ENCODE data around the gene NAGK.
"Not testable (repeated sequence)": the region's sequence is repeated elsewhere in the genome, so short reads cannot be mapped to it uniquely, and the experiment has no call there.

NAGK gene

DNA sequence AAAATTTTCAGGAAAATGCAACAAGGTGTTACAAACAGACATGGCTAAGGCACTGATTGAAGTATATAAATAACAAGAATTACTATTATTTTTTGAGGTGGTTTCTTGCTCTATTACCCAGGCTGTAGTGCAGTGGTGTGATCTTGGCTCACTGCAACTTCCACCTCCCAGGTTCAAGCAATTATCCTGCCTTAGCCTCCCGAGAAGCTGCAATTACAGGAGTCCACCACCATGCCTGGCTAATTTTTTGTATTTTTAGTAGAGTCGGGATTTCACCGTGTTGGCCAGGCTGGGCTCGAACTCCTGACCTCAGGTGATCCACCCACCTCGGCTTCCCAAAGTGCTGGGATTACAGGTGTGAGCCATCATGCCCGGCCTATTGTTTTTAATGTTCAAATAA, 38.0 kb downstream of the NAGK start:
- not testable (repeated sequence) for DNase-seq

DNA sequence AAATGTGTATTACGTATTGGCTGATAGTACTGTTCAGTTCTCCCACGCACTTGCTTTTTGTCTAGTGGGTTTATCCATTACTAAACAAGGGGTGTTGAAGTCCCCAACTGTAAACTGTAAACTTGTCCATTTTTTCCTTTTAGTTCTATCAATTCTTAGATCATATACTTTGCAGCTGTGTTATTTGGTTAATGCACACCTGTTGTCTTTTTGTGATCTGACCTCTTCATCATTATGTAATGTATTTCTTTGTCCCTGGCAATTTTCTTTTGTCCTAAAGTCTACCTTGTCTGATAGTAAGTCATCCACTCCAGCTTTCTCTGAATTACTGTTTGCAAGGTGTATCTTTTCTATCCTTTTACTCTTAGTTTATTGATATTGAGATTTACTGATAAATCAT, 39.6 kb downstream of the NAGK start:
- DNase-seq = no peak

DNA sequence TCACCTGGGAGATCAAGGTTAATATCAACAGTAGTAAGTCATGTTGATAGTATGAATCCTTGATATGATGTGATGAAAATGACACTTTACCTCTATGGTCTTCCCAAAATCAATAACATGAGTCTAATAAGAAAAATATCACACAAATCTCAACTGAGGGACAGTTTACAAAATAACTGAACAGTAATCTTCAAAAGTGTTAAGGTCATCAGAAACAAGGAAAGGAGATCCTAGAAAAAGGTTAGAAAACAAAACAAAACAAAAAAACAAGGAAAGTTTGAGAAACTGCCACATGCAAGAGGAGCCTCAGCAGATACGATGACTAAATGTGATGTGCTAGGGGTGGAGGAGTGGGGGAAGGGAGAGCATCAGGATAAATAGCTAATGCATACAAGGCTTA, 45.4 kb downstream of the NAGK start:
- DNase-seq = no peak

DNA sequence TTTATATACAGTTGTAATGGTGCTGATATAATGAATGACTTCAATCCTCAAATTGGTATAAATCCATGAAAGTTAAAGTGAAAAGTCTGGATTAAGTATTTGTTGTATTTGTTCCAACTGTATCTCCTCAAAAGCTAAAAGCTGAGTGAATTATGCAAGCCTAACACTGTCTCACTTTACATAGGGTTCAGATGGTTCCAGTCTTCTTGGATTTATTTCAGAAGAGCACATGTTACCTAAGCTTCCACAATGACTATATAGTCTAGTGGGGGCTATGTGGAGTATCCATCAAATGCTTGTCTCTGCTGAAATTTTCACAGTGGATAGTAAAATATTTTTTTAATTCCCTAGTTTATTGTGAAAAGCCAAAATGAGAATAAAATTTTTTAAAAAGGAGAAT, 48.6 kb downstream of the NAGK start:
- no peak for DNase-seq

DNA sequence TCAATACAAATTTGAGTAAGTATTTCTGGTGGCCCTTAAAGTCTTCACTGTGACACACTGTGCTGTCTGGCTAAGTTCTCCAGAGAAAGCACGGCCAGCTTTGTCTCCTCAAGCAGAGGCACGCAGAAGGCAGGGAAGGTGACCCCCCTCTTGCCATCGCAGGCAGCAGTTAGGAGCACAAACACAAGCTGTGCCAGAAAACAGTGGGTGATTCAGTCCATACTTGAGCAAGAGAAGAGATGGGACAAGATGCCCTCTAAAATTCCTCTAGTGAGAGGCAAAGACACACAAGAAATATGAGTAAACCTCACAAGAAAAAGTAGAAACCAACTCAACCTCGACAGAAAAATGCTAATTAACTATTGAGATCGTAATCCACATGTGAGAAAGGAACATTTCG, 51.7 kb downstream of the NAGK start:
- no peak for DNase-seq

DNA sequence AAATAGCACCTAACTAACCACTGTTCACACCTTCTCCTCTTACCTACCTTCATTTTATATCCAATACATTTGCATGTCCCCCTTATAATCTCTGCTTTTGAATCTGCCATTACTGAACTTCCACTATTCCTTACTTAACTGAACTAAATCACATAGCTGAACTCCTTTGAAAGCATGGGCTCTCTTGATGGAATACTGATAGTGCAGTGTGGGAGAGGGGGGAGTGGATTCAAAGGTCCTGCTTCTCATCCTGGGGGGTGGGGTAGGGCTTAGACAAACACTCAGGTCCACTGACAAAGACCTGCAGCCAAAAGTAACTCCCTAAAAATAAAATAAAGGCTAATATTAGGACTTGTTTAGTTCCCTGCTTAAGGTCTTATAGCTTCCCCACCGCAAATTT, 53.0 kb downstream of the NAGK start:
- no peak for DNase-seq

DNA sequence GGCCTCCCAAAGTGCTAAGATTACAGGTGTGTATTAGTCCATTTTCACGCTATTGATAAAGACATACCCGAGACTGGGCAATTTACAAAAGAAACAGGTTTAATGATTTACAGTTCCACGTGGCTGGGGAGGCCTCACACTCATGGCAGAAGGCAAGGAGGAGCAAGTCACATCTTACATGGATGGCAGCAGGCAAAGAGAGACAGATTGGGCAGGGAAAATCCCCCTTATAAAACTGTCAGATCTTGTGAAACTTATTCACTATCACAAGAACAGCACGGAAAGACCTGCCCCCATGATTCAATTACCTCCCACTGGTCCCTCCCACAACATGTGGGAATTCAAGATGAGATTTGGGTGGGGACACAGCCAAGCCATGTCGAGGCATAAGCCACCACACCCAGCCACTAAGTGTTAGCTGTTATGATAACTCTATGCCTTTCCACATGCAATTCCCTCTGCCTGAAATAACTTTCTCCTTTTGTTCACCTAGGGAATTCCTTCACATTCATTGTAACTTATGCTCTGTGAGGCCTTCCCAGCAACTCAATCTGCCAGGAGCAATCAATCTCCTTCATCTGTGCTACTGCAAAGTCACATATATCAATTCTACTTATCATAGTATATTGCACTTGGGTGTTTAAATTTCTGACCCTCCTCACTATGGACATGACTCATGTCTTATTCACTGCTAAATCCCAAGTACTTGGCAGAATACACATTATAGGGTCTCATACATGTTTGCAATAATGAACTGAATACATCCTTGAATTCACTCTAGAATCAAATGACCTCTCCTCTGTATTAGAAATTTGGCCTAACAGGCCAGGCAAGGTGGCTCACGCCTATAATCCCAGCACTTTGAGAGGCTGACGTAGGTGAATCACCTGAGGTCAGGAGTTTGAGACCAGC, 54.2 kb downstream of the NAGK start:
- no peak for DNase-seq

DNA sequence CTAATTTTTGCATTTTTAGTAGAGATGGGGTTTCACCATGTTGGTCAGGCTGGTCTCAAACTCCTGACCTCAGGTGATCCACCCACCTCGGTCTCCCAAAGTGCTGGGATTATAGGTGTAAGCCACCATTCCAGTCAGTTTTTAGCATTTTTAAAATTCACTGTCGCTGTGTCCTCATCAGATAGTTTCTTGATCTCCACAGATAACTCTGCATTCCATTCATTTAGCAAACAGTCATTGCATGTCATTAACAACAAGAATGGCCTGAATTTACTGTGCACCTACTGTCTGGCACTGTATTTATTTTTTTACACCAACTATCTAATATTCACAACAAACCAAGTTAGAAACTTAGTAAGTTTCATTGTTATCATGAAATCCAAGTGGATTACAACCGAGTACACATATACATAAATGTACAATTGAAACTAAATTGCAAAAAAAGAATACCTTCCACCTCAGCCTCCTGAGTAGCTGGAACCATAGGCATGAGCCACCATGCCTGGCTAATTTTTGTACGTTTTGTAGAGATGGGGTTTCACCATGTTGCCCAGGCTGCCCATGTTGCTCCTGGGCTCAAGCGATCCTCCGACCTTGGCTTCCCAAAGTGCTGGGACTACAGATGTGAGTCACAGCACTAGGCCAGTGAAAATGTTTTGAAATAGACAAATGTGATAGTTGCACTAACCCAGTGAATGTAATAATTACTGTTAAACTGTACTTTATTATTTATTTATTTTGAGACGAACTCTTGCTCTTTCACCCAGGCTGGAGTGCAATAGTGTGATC, 57.3 kb downstream of the NAGK start:
- DNase-seq = no peak

DNA sequence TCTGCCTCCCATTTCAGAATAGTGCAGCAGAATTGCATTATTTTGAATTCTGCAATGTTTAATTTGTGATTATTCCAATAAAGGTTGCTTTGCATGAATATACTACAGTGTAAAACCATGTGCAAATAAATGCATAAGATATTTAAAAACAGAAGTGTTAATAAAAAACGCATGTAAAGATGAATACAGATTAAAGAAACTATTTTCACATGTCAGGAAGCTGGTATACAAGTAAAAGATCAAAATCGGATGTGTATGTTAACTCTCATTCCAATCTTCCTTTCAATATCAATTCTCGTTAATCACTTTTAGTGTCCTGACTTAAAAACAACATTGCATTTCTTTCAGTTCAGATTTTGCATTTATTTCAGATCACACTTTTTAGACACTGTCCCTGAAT, 58.5 kb downstream of the NAGK start:
- no peak for DNase-seq
